Astrocyte (in vitro differentiated cells and primary cell): ENCODE measurements around the gene CEP68. TPM values are rescaled to one million over a fixed set of nuclear protein-coding genes. Genes with fewer than 3 reads are reported as not detected.

Source experiments
- DNase-seq: peaks from one replicate; pipeline ENCODE4 v3.0.0-alpha.2; 2010; ENCODE audit warnings: low read depth
- FAIRE-seq: peaks from 2 replicates; lab custom pipeline; 2011; peaks lifted over from hg19 to GRCh38; lab: Jason Lieb, UNC
- H2AFZ ChIP-seq: 2 replicates; pipeline ENCODE4 v1.6.0; 2012; ENCODE audit warnings: low read depth, low read length, inconsistent platforms
- H3K27ac ChIP-seq: 2 replicates; pipeline ENCODE4 v1.5.1; 2011; ENCODE audit warnings: low read depth, low read length, inconsistent platforms
- H3K27me3 ChIP-seq: 2 replicates; pipeline ENCODE4 v1.6.0; 2011; ENCODE audit warnings: low read length, inconsistent platforms; ENCODE audit not compliant: insufficient read depth
- H3K36me3 ChIP-seq: 2 replicates; pipeline ENCODE4 v1.5.1; 2011; ENCODE audit warnings: low read length, inconsistent platforms; ENCODE audit not compliant: insufficient read depth
- H3K4me1 ChIP-seq: 2 replicates; pipeline ENCODE4 v1.5.1; 2011; ENCODE audit warnings: low read length, inconsistent platforms; ENCODE audit not compliant: insufficient read depth
- H3K4me2 ChIP-seq: 2 replicates; pipeline ENCODE4 v1.6.0; 2012; ENCODE audit warnings: low read length, inconsistent platforms
- H3K4me3 ChIP-seq: 2 replicates; pipeline ENCODE4 v1.5.1; 2011; ENCODE audit warnings: low read depth, mild to moderate bottlenecking, low read length, inconsistent platforms; ENCODE audit not compliant: insufficient read depth
- H3K79me2 ChIP-seq: 2 replicates; pipeline ENCODE4 v1.6.0; 2012; ENCODE audit warnings: mild to moderate bottlenecking, low read length, inconsistent platforms; ENCODE audit not compliant: insufficient read depth
- H3K9ac ChIP-seq: 2 replicates; pipeline ENCODE4 v1.6.0; 2012; ENCODE audit warnings: mild to moderate bottlenecking, low read length, inconsistent platforms
- H3K9me3 ChIP-seq: 2 replicates; pipeline ENCODE4 v1.5.1; 2012; ENCODE audit warnings: low read depth, mild to moderate bottlenecking, low read length, inconsistent platforms; ENCODE audit not compliant: insufficient read depth
- H4K20me1 ChIP-seq: 2 replicates; pipeline ENCODE4 v1.6.0; 2012; ENCODE audit warnings: low read length, inconsistent platforms; ENCODE audit not compliant: insufficient read depth
- H3K27ac Mint-ChIP-seq: one replicate; pipeline ENCODE4 v1.8.0; 2021; ENCODE audit warnings: mild to moderate bottlenecking, mixed read lengths; ENCODE audit not compliant: unreplicated experiment
- H3K27me3 Mint-ChIP-seq: one replicate; pipeline ENCODE4 v1.8.0; 2021; ENCODE audit warnings: low read depth, mixed read lengths; ENCODE audit not compliant: unreplicated experiment
- H3K36me3 Mint-ChIP-seq: one replicate; pipeline ENCODE4 v1.8.0; 2021; ENCODE audit warnings: low read depth, mixed read lengths; ENCODE audit not compliant: unreplicated experiment
- H3K4me1 Mint-ChIP-seq: one replicate; pipeline ENCODE4 v1.8.0; 2021; ENCODE audit warnings: low read depth, mixed read lengths; ENCODE audit not compliant: unreplicated experiment
- H3K4me3 Mint-ChIP-seq: one replicate; pipeline ENCODE4 v1.8.0; 2021; ENCODE audit warnings: mild to moderate bottlenecking, moderate library complexity, mixed read lengths; ENCODE audit not compliant: unreplicated experiment
- H3K9me3 Mint-ChIP-seq: one replicate; pipeline ENCODE4 v1.8.0; 2021; ENCODE audit warnings: mild to moderate bottlenecking, mixed read lengths; ENCODE audit not compliant: unreplicated experiment
- EZH2 ChIP-seq: IDR thresholded peaks from 2 replicates; pipeline ENCODE4 v1.6.1; 2012; ENCODE audit warnings: mild to moderate bottlenecking, low read length, inconsistent platforms; ENCODE audit not compliant: insufficient read depth
- total RNA-seq: library from RNA; stranded (reverse); gene quantifications from 2 replicates; pipeline ENCODE4 v1.2.1, GENCODE V29; 2021
- TF ChIP-seq, protein P1 (sequence below): IDR thresholded peaks from 2 replicates; pipeline ENCODE4 v1.5.1; 2011; ENCODE audit warnings: low read depth, mild to moderate bottlenecking, inconsistent platforms, low read length, moderate library complexity; ENCODE audit not compliant: insufficient read depth

The CEP68 gene
- total RNA-seq, 1 donor from 2014 or later: 6.9 TPM

GRCh38 chr2:65061910-65062339 is 5.7 kb downstream of the CEP68 start:
- Histone ChIP-seq H3K27me3 (no peaks in the 10 kb centered on the region), H3K27ac (no peak overlapping the region), H2AFZ (no peak overlapping the region), H4K20me1 (peaks cover 76% of the 10 kb centered on the region), H3K9me3 (no peaks in the 10 kb centered on the region), H3K4me1 (peaks cover 24% of the 10 kb centered on the region), H3K4me2 (no peak overlapping the region), H3K9ac (no peak overlapping the region), H3K4me3 (no peak overlapping the region), H3K79me2 (peaks cover 49% of the 10 kb centered on the region), H3K36me3 (no peaks in the 10 kb centered on the region)
- FAIRE-seq: no peak
- Mint-ChIP-seq H3K9me3 (no peaks in the 10 kb centered on the region), H3K27me3 (no peaks in the 10 kb centered on the region), H3K4me3 (no peak overlapping the region), H3K27ac (peak overlapping the region; percentile 47), H3K36me3 (peaks cover 6% of the 10 kb centered on the region), H3K4me1 (peaks cover 31% of the 10 kb centered on the region)
- TF ChIP-seq, protein P1, sequence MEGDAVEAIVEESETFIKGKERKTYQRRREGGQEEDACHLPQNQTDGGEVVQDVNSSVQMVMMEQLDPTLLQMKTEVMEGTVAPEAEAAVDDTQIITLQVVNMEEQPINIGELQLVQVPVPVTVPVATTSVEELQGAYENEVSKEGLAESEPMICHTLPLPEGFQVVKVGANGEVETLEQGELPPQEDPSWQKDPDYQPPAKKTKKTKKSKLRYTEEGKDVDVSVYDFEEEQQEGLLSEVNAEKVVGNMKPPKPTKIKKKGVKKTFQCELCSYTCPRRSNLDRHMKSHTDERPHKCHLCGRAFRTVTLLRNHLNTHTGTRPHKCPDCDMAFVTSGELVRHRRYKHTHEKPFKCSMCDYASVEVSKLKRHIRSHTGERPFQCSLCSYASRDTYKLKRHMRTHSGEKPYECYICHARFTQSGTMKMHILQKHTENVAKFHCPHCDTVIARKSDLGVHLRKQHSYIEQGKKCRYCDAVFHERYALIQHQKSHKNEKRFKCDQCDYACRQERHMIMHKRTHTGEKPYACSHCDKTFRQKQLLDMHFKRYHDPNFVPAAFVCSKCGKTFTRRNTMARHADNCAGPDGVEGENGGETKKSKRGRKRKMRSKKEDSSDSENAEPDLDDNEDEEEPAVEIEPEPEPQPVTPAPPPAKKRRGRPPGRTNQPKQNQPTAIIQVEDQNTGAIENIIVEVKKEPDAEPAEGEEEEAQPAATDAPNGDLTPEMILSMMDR: no peak
- TF ChIP-seq EZH2: no peak
- DNase-seq: no peak

DNA sequence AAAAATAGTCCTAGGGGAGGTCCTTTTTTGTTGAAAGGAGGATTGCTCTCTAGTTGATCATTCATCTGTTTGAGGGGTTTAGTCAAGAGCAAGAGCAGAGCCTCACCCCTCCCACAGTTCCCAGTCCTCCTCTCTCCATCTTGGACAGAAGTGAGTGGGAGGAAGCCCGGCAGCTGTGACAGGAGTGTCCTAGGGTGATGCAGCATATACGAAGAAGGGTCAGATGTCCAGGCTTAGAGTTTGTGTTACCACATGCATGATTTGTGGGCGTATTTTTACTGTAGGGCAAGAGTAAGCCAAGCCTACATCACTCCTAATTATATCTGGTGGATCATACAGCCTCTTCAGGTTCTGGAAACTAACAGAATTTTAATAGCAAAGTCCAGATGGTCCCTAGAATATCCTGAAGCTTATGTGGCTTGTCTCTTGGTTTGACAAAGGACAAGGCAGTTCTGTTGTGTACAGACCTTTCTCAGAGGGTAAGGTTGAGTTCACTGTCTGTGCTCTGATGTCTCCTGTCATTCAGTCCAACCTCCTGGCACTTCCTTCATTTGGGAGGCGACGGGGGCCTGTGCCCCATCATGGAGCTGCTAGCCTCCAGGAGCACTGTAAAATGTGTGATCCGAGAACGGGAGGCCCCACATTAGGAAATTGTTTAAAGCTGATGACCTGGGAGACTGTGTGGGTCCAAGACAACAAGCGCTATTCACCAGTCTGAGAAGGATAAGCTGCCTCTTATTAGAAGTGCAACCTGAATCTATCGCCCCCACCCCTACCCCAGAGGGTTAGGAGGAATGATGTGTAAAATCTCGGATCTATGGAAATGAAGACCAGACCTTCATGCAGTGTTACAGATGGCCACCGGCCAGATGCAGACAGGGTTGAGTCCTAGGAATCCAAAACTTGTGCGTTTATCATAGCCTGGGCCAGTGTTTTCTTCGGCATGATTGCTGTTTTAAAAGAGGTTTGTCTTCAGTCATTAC is 6.9 kb downstream of the CEP68 start:
- Histone ChIP-seq H3K4me3 (no peak overlapping the region), H3K9me3 (no peaks in the 10 kb centered on the region), H3K4me1 (peaks cover 15% of the 10 kb centered on the region), H3K27me3 (no peaks in the 10 kb centered on the region), H3K27ac (no peak overlapping the region), H2AFZ (no peak overlapping the region), H3K9ac (no peak overlapping the region), H3K36me3 (no peaks in the 10 kb centered on the region), H3K79me2 (peaks cover 50% of the 10 kb centered on the region), H3K4me2 (no peak overlapping the region), H4K20me1 (peaks cover 68% of the 10 kb centered on the region)
- no peaks in the 10 kb centered on the region for H3K9me3 Mint-ChIP-seq
- TF ChIP-seq, protein P1: no peak
- no peak for TF ChIP-seq EZH2
- FAIRE-seq (no peak), DNase-seq (no peak)
- H3K4me1 Mint-ChIP-seq: peaks cover 23% of the 10 kb centered on the region
- no peak overlapping the region for H3K27ac Mint-ChIP-seq
- no peaks in the 10 kb centered on the region for H3K27me3 Mint-ChIP-seq
- peaks cover 8% of the 10 kb centered on the region for H3K36me3 Mint-ChIP-seq
- no peak overlapping the region for H3K4me3 Mint-ChIP-seq
